Measurements from ENCODE around the gene NFASC.
A peak's percentile ranks its signal among the peaks of the same experiment; 100 is the strongest.

The NFASC gene

GRCh38 chr1:204971517-204972336 lies 101.1 kb downstream of the NFASC start:
- no peak for TF ChIP-seq CTCF (IDR thresholded peaks at IDR 0.05)
- H3K27ac ChIP-seq: peak overlapping the region in 1 of 2 donors; percentile 11
- no peak for DNase-seq (ENCODE audit: low spot score)
- H3K4me3 ChIP-seq: no peak overlapping the region

GRCh38 chr1:204972426-204972825 lies 101.8 kb downstream of the NFASC start:
- no peak for DNase-seq (ENCODE audit: low spot score)
- no peak overlapping the region for H3K27ac ChIP-seq
- no peak for TF ChIP-seq CTCF (IDR thresholded peaks at IDR 0.05)
- H3K4me3 ChIP-seq: no peak overlapping the region

DNA sequence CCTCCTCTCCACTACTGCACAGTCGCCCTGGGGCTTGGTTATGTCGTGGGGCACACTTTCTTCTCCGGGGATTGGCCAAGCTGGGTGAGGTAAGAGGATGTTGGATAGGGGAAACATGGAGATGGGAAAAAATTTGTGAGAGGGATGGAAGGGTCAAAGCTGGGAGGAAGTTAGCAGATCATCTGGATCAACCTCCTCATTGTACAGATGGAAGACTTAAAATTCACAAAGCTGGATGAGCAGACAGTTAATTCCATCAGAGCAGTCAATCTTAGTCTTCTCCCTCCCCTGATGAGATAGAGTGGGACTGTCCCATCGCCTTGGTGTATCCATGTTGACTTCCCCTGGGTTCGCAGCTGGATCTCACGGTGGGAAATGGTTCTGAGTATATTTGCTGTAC lies 102.8 kb downstream of the NFASC start:
- Histone ChIP-seq H3K4me3 (no peak overlapping the region), H3K27ac (no peak overlapping the region)
- TF ChIP-seq CTCF (IDR thresholded peaks at IDR 0.05): no peak
- DNase-seq (ENCODE audit: low spot score): no peak

DNA sequence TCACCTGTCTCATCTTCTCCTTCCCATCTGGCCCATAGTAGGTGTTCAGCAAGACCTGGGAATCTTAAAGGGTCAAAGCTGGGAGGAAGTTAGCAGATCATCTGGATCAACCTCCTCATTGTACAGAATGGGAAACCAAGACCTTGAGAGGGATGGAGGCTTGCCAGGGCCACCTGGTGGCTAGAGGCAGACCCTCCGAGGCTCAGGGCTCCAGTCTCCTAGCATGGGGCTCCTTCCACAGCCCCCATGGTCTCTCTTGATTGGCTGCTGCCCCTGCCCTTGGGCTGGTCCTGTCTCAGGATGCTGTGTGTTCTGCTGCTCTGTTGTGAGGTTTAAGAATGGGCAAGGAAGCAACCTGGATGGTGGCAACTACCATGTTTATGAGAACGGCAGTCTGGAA lies 103.7 kb downstream of the NFASC start:
- TF ChIP-seq CTCF (IDR thresholded peaks at IDR 0.05): no peak
- DNase-seq (ENCODE audit: low spot score): no peak
- no peak overlapping the region for H3K4me3 ChIP-seq
- H3K27ac ChIP-seq: no peak overlapping the region

- H3K4me3 ChIP-seq: no peak overlapping the region
- DNase-seq (ENCODE audit: low spot score): no peak
- no peak overlapping the region for H3K27ac ChIP-seq
- TF ChIP-seq CTCF (IDR thresholded peaks at IDR 0.05): no peak
Measured at GRCh38 chr1:204975021-204975420, 104.4 kb downstream of the NFASC start.

DNA sequence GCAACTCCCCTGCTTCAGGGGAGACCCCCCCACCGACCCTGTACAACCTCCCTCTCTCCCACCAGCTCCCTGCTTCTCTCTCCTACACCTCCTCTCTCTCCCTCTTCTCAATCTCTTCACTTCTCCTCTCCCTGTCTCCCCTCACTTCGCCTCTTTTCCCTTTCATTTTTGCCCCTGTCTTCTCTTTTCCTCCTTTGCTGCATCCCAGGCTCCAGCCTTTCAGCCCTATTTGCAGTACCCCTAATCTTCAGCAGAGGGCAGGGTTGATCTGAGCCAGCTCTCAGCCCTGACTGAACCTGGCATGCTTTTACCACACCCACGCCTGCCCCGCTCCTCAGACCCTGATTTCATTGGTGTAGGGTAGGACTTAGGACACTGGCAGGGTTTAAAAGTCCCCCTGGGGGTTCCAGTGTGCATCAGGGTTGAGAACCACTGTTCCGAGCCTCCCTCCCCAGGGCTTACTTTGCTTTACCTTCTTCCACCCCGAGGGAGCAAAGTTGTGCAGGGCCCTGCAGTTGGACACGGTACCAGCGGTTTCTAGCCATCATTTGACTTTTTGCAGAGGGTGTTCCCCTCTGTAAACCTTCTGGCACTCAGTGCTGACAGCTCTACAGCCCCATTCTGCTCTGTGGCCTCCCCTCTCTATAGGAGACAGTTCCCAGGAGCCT lies 105.0 kb downstream of the NFASC start:
- no peak for DNase-seq (ENCODE audit: low spot score)
- TF ChIP-seq CTCF (IDR thresholded peaks at IDR 0.05): peak; percentile 58
- Histone ChIP-seq H3K4me3 (no peak overlapping the region), H3K27ac (no peak overlapping the region)

DNA sequence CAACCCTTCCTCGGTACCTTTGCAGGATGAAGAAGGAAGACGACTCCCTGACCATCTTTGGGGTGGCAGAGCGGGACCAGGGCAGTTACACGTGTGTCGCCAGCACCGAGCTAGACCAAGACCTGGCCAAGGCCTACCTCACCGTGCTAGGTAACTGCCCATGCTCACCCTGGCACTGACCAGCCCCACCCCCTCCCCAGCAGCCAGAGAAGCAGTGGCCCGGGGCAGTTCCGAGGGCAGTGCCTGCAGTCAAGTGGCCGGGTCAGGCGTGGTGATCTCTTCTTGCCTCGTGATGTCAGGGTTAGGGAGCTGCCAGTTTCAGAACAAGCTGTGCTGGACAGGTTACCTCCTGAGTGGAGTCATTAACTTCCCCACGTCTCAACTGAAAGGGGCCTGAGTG lies 106.0 kb downstream of the NFASC start:
- no peak overlapping the region for H3K27ac ChIP-seq
- DNase-seq (ENCODE audit: low spot score): no peak
- no peak for TF ChIP-seq CTCF (IDR thresholded peaks at IDR 0.05)
- no peak overlapping the region for H3K4me3 ChIP-seq

Measured in coronary artery (tissue), 2 donors.